Thyroid gland (tissue), 4 donors: ENCODE measurements around the gene NOP53. TPM values are rescaled to one million over a fixed set of nuclear protein-coding genes. Genes with fewer than 3 reads are reported as not detected.

Experiments used
- DNase-seq, 2 donors: peaks; one replicate each; pipeline ENCODE4 v3.0.0-alpha.2; 2019
- H3K27ac ChIP-seq, 3 donors: fragments of 200-600 bp; sonication (generic); 1 replicate in 2 of 3; 2 replicates in 1 of 3; pipeline ENCODE4 v1.5.1; 2016 to 2019; ENCODE audit warnings: mild to moderate bottlenecking in 1 of 3, moderate library complexity in 1 of 3
- H3K27me3 ChIP-seq: fragments of 200-600 bp; sonication (generic); one replicate; pipeline ENCODE4 v1.5.1; 2019
- H3K36me3 ChIP-seq, 2 donors: fragments of 200-600 bp; sonication (generic); one replicate each; pipeline ENCODE4 v1.5.1; 2016 to 2019
- H3K4me1 ChIP-seq, 2 donors: fragments of 200-600 bp; sonication (generic); one replicate each; pipeline ENCODE4 v1.5.1; 2017 to 2019
- H3K4me3 ChIP-seq, 3 donors: fragments of 200-600 bp; sonication (generic); replicated peaks in 1 of 3; 1 replicate in 2 of 3; 2 replicates in 1 of 3; pipeline ENCODE4 v1.5.1; 2016; ENCODE audit warnings: mild to moderate bottlenecking in 1 of 3
- H3K9me3 ChIP-seq: fragments of 200-600 bp; sonication (generic); one replicate; pipeline ENCODE4 v1.5.1; 2017
- CTCF ChIP-seq, 6 experiments: fragments of 200-600 bp in 3 of 6; fragments of 450-650 bp in 3 of 6; sonication (generic) in 3 of 6; IDR thresholded peaks; one replicate each; pipeline ENCODE4 v1.5.1; 2016 to 2019; ENCODE audit warnings: antibody characterized with exemption in 6 of 6, mild to moderate bottlenecking in 2 of 6, inconsistent platforms in 1 of 6, moderate library complexity in 1 of 6
- POLR2A ChIP-seq, 2 donors: fragments of 450-650 bp; IDR thresholded peaks; one replicate each; pipeline ENCODE4 v1.6.1; 2017; ENCODE audit warnings: antibody characterized with exemption in 2 of 2, mild to moderate bottlenecking in 2 of 2, moderate library complexity in 1 of 2
- WGBS, 2 donors: methylation state at CpG; one replicate each; pipeline ENCODE4 v1.1.5; 2017; 5-methylcytosine and 5-hydroxymethylcytosine counted together
- intact Hi-C: fragments of 100-400 bp; cut with DNase I; formaldehyde crosslinking; loops from one replicate; pipeline ENCODE4 v1.15.1; 2023
- total RNA-seq, 4 donors: library from RNA; depleted of rRNA; stranded (reverse); fragments of >200 nt; gene quantifications; one replicate each; pipeline ENCODE4 v1.2.3, GENCODE V29; 2016

The NOP53 gene
- total RNA-seq, 4 donors from 2014 or later = 278 to 531 (median 461) TPM

- Histone ChIP-seq H3K27ac (peak overlapping the region; percentile 59 to 80 (median 77)), H3K4me3 (no peak overlapping the region), H3K4me1 (peaks cover 6 to 33% of the 10 kb centered on the region in 2 donors)
Observed at GRCh38 chr19:47719047-47719859, 26.1 kb upstream of the NOP53 start.

DNA sequence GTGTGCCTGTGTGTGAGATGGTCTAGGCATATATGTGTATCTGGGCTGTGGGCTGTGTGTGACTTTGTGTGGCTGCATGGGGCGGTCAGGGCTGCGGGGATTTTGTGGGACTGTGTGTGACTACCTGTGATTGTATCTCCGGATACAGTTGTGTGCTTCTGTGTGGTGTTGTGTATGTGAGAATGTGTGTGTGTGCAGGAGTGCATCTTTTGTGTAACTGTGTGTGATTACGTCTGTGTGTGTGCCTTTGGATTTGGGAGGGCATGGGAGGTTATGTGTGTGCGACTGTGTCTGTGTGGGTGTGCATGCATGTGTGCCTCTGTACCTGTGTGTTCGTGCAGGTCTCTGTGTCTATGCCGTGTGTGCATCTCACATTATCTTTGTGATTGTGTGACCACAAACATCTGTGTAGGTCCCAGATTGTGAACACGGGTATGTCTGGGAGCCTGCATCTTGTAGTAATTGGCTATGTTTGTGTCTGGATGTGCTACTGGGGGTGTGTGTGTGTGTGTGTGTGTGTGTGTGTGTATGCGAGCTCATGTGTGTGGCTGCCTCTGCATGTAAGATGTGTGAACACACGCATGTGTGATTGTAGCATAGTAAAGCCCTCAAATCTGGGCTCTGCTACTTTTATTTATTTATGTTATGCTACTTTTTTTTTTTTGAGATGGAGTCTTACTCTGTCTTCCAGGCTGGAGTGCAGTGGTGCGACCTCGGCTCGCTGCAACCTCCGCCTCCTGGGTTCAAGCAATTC lies 24.5 kb upstream of the NOP53 start:
- Histone ChIP-seq H3K27ac (peak overlapping the region in 1 of 3 donors; percentile 77), H3K4me1 (peaks cover 6 to 33% of the 10 kb centered on the region in 2 donors), H3K36me3 (peaks cover 9% of the 10 kb centered on the region in 2 donors), H3K27me3 (no peaks in the 10 kb centered on the region), H3K4me3 (no peak overlapping the region), H3K9me3 (no peaks in the 10 kb centered on the region)
- TF ChIP-seq CTCF (IDR thresholded peaks at IDR 0.05) (no peak), POLR2A (IDR thresholded peaks at IDR 0.05) (no peak)
- intact Hi-C loops = no loop called here
- 88 to 89% methylated on average over 14 of the region's 14 CpGs for WGBS, 2 donors
- no peak for DNase-seq

More at GRCh38 chr19:47719047-47719859, 26.1 kb upstream of the NOP53 start:
- TF ChIP-seq CTCF (IDR thresholded peaks at IDR 0.05) = no peak
- no peak for TF ChIP-seq POLR2A (IDR thresholded peaks at IDR 0.05)
- WGBS, 2 donors = 42 to 53% methylated on average over 23 to 25 of the region's 26 CpGs
- Histone ChIP-seq H3K27me3 (no peaks in the 10 kb centered on the region), H3K9me3 (no peaks in the 10 kb centered on the region), H3K36me3 (peaks cover 9% of the 10 kb centered on the region in 2 donors)
- intact Hi-C loops = no loop called here
- peak; percentile 47 to 51 for DNase-seq

- TF ChIP-seq CTCF (IDR thresholded peaks at IDR 0.05) (no peak), POLR2A (IDR thresholded peaks at IDR 0.05) (no peak)
- peak; percentile 72 to 78 for DNase-seq
- intact Hi-C loops = no loop called here
- 26 to 29% methylated on average over 4 to 7 of the region's 7 CpGs for WGBS, 2 donors
- Histone ChIP-seq H3K4me3 (no peak overlapping the region), H3K27me3 (no peaks in the 10 kb centered on the region), H3K36me3 (peaks cover 0 to 6% of the 10 kb centered on the region in 2 donors), H3K9me3 (no peaks in the 10 kb centered on the region), H3K4me1 (peaks cover 6 to 33% of the 10 kb centered on the region in 2 donors), H3K27ac (peak overlapping the region in 2 of 3 donors; percentile 59 to 60)
Observed at GRCh38 chr19:47723581-47723940, 21.8 kb upstream of the NOP53 start.

GRCh38 chr19:47725759-47726401 lies 19.5 kb upstream of the NOP53 start:
- 63 to 74% methylated on average over 28 to 43 of the region's 48 CpGs for WGBS, 2 donors
- Histone ChIP-seq H3K27me3 (no peaks in the 10 kb centered on the region), H3K36me3 (peaks cover 0 to 6% of the 10 kb centered on the region in 2 donors), H3K9me3 (no peaks in the 10 kb centered on the region), H3K27ac (peak overlapping the region in 1 of 3 donors; percentile 30), H3K4me3 (no peak overlapping the region), H3K4me1 (peaks cover 20 to 31% of the 10 kb centered on the region in 2 donors)
- TF ChIP-seq POLR2A (IDR thresholded peaks at IDR 0.05) (no peak), CTCF (IDR thresholded peaks at IDR 0.05) (no peak)
- intact Hi-C loops = no loop called here
- DNase-seq = peak; percentile 73 to 74
